Stimulated activated CD4-positive, alpha-beta T cell treated with anti-CD3 and anti-CD28 coated beads, Interleukin-12 subunit alpha, Interleukin-12 subunit beta, amount 100 ng/mL, for 48 hours (primary cell): Measurements from ENCODE around the gene KRT23.

Experiments used
- DNase-seq, 3 donors: peaks; one replicate each; pipeline ENCODE4 v3.0.0-alpha.2; 2020; ENCODE audit warnings: low read depth in 2 of 3, low spot score in 1 of 3

KRT23 gene

DNA sequence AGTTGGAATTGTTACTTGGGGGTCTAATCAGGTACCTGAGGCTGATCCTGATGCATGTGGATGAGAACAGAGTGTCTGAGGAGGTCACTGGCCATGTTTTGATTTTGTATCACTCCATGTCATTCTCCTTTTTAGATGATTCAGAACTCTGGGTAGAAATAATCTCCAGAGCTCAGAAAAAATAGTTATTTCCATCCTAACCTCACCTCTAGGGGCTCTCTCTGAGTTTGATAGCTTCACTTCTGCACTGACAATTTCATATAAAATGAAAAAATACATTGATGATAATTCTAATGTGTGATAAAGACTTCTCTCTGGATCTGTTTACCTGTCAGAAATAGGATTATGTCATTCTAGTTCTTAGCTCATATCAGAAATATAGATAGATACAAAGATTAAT lies 64.2 kb downstream of the KRT23 start:
- no peak for DNase-seq
